ENCODE measurements around the gene CBX4. TPM values are rescaled to one million over a fixed set of nuclear protein-coding genes. Genes with fewer than 3 reads are reported as not detected.

CBX4 gene
- total and polyA plus RNA-seq, 2 of the 13 experiments (the other 11 are each of a cell fraction or from before 2014, with no cell fraction given) = 25.8 to 50.8 TPM

GRCh38 chr17:79808763-79809529 is 30.3 kb downstream of the CBX4 start (continued):
- TF ChIP-seq TFE3 (CRISPR knock-in tag; IDR thresholded peaks at IDR 0.05) (no peak; the same call in 1 of the 2 replicates), CCAR2 (optimal IDR thresholded peaks at IDR 0.05; ENCODE audit: low read depth, low read length) (no peak), YEATS4 (CRISPR knock-in tag; IDR thresholded peaks at IDR 0.05; ENCODE audit: borderline replicate concordance) (no peak), EP300 (IDR thresholded peaks at IDR 0.05; ENCODE audit: low read depth in 2 of 2, low read length in 2 of 2) (no peak), EP300 (CRISPR knock-in tag; IDR thresholded peaks at IDR 0.05; ENCODE audit: borderline replicate concordance) (no peak), SP2 (CRISPR knock-in tag; IDR thresholded peaks at IDR 0.05) (no peak), PREB (CRISPR knock-in tag; IDR thresholded peaks at IDR 0.05) (0 out of 2 replicates have a peak, but pooled peaks have one; percentile 28), ZNF766 (CRISPR knock-in tag; IDR thresholded peaks at IDR 0.05; ENCODE audit: borderline replicate concordance) (no peak), ZNF605 (CRISPR knock-in tag; IDR thresholded peaks at IDR 0.05) (peak; percentile 69; the same call in 1 of the 2 replicates), GABPA (IDR thresholded peaks at IDR 0.05; ENCODE audit: low read depth, low read length) (no peak), GABPA (CRISPR knock-in tag; IDR thresholded peaks at IDR 0.05; ENCODE audit: low read depth) (no peak), ZMYM4 (CRISPR knock-in tag; IDR thresholded peaks at IDR 0.05) (peak; percentile 45; the same call in 1 of the 2 replicates), ZNF260 (CRISPR knock-in tag; IDR thresholded peaks at IDR 0.05; ENCODE audit: borderline replicate concordance, low read depth) (no peak), MXD4 (CRISPR knock-in tag; IDR thresholded peaks at IDR 0.05) (no peak), HES4 (CRISPR knock-in tag; IDR thresholded peaks at IDR 0.05; ENCODE audit: borderline replicate concordance) (peak; percentile 73; the same call in 1 of the 2 replicates), ATF7-NPFF (CRISPR knock-in tag; IDR thresholded peaks at IDR 0.05; ENCODE audit: low read depth) (0 out of 2 replicates have a peak, but pooled peaks have one; percentile 35), NCOA1 (CRISPR knock-in tag; IDR thresholded peaks at IDR 0.05) (no peak), ZNF451 (CRISPR knock-in tag; IDR thresholded peaks at IDR 0.05) (no peak), PHF8 (CRISPR knock-in tag; IDR thresholded peaks at IDR 0.05) (no peak; the same call in 1 of the 2 replicates), ZNF496 (CRISPR knock-in tag; IDR thresholded peaks at IDR 0.05; ENCODE audit: insufficient replicate concordance) (no peak), ZNF563 (CRISPR knock-in tag; IDR thresholded peaks at IDR 0.05) (peak; percentile 64; the same call in 1 of the 2 replicates), ZKSCAN8 (CRISPR knock-in tag; IDR thresholded peaks at IDR 0.05; ENCODE audit: borderline replicate concordance) (0 out of 2 replicates have a peak, but pooled peaks have one; percentile 28), ZFY (CRISPR knock-in tag; IDR thresholded peaks at IDR 0.05) (0 out of 2 replicates have a peak, but pooled peaks have one; percentile 34), RAD21 (CRISPR knock-in tag; IDR thresholded peaks at IDR 0.05) (no peak; the same call in none of the 2 replicates), PAF1 (CRISPR knock-in tag; IDR thresholded peaks at IDR 0.05) (no peak), CENPT (CRISPR knock-in tag; IDR thresholded peaks at IDR 0.05; ENCODE audit: low read depth) (no peak), ZNF350 (CRISPR knock-in tag; IDR thresholded peaks at IDR 0.05; ENCODE audit: borderline replicate concordance, low read depth) (no peak; the same call in 1 of the 2 replicates), KLF9 (CRISPR knock-in tag; IDR thresholded peaks at IDR 0.05; ENCODE audit: low read depth) (no peak)
- TF ChIP-seq, protein P1, sequence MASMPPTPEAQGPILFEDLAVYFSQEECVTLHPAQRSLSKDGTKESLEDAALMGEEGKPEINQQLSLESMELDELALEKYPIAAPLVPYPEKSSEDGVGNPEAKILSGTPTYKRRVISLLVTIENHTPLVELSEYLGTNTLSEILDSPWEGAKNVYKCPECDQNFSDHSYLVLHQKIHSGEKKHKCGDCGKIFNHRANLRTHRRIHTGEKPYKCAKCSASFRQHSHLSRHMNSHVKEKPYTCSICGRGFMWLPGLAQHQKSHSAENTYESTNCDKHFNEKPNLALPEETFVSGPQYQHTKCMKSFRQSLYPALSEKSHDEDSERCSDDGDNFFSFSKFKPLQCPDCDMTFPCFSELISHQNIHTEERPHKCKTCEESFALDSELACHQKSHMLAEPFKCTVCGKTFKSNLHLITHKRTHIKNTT (CRISPR knock-in tag; IDR thresholded peaks at IDR 0.05) = no peak
